Inferior parietal cortex (tissue), 1 donor: Measurements from ENCODE around the gene ANKRD27.
"Not testable (repeated sequence)": the region's sequence is repeated elsewhere in the genome, so short reads cannot be mapped to it uniquely, and the experiment has no call there.

Source experiments
- DNase-seq: peaks from one replicate; pipeline ENCODE4 v3.0.0-alpha.2; 2016; ENCODE audit errors: extremely low spot score

ANKRD27 gene

GRCh38 chr19:32652894-32653598 is 21.9 kb downstream of the ANKRD27 start:
- peak; percentile 19 for DNase-seq

GRCh38 chr19:32652331-32652730 is 22.6 kb downstream of the ANKRD27 start:
- DNase-seq: not testable (repeated sequence)

- DNase-seq: peak; percentile 35
Measured at GRCh38 chr19:32651729-32652140, 23.2 kb downstream of the ANKRD27 start.

GRCh38 chr19:32650671-32651070 is 24.3 kb downstream of the ANKRD27 start:
- DNase-seq: no peak

- DNase-seq: no peak
Measured at GRCh38 chr19:32649751-32650150, 25.2 kb downstream of the ANKRD27 start.

GRCh38 chr19:32647361-32647760 is 27.6 kb downstream of the ANKRD27 start:
- DNase-seq: no peak

GRCh38 chr19:32646556-32646955 is 28.4 kb downstream of the ANKRD27 start:
- DNase-seq: no peak

- DNase-seq: no peak
Measured at GRCh38 chr19:32642771-32643170, 32.2 kb downstream of the ANKRD27 start.

- DNase-seq: no peak
Measured at GRCh38 chr19:32638625-32639024, 36.4 kb downstream of the ANKRD27 start.

- no peak for DNase-seq
Measured at GRCh38 chr19:32637480-32637879, 37.5 kb downstream of the ANKRD27 start.

GRCh38 chr19:32631381-32631780 is 43.6 kb downstream of the ANKRD27 start:
- DNase-seq: no peak

GRCh38 chr19:32630338-32630737 is 44.6 kb downstream of the ANKRD27 start:
- DNase-seq: no peak

- DNase-seq: no peak
Measured at GRCh38 chr19:32627714-32628270, 47.2 kb downstream of the ANKRD27 start.

- DNase-seq: no peak
Measured at GRCh38 chr19:32626969-32627368, 48.0 kb downstream of the ANKRD27 start.

GRCh38 chr19:32624410-32624809 is 50.6 kb downstream of the ANKRD27 start:
- DNase-seq: no peak

- DNase-seq: no peak
Measured at GRCh38 chr19:32622002-32622401, 53.0 kb downstream of the ANKRD27 start.

- DNase-seq: no peak
Measured at GRCh38 chr19:32619051-32619685, 55.8 kb downstream of the ANKRD27 start.

GRCh38 chr19:32615569-32615968 is 59.4 kb downstream of the ANKRD27 start:
- DNase-seq: no peak

GRCh38 chr19:32614916-32615315 is 60.1 kb downstream of the ANKRD27 start:
- DNase-seq: no peak

GRCh38 chr19:32613008-32613407 is 62.0 kb downstream of the ANKRD27 start:
- no peak for DNase-seq

GRCh38 chr19:32611161-32611560 is 63.8 kb downstream of the ANKRD27 start:
- DNase-seq: no peak

GRCh38 chr19:32607479-32607878 is 67.5 kb downstream of the ANKRD27 start:
- DNase-seq: no peak

- DNase-seq: no peak
Measured at GRCh38 chr19:32606289-32606688, 68.7 kb downstream of the ANKRD27 start.
